Measurements from ENCODE around the gene TYSND1.

Gene TYSND1

GRCh38 chr10:70097459-70097858 lies 49.0 kb downstream of the TYSND1 start:
- Histone ChIP-seq H3K4me1 (ENCODE audit: control insufficient read depth, low read depth, low read length) (no peaks in the 10 kb centered on the region), H3K27me3 (ENCODE audit: control insufficient read depth, insufficient read depth, low read length) (no peaks in the 10 kb centered on the region), H3K36me3 (ENCODE audit: control insufficient read depth, low read depth, low read length) (peaks cover 15% of the 10 kb centered on the region), H3K4me3 (ENCODE audit: low read length) (no peak overlapping the region), H3K27ac (ENCODE audit: low read length) (no peak overlapping the region), H3K9ac (ENCODE audit: low read length) (no peak overlapping the region), H3K9me3 (ENCODE audit: control insufficient read depth, low read depth, low read length) (no peaks in the 10 kb centered on the region)

DNA sequence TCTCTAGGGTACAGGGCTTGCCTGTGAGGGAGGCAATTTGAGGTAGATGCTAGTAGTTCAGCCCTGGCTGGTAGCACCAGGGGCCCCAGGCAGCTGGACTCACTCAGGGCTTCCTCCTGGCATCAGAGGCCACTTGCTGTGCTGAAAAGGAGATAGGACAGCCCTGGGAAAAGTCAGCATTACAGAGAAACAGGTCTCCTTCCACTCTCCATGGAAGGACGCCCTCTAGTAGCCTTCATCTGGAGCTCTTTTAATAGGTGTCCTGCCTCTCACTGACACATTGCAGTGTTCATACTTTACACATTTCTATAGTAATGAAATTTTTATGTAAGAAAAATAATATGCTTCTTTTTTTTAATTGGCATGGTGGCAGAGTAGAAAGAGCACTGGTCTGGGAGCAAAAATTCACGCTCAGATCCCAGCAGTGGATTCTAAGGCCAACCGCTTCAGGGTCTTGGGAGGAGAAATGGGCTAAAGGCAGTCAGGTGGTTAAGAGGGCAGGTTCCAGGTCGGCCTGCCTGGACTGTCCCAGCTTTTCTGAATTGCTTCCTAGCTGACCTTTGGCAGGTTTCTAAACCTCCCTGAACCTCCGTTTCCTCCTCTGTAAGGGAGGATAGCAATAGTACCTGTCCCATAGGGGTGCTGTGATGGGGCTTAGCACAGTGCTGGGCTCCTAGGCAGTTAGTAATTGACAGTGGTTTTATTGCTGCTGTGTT lies 49.6 kb downstream of the TYSND1 start:
- Histone ChIP-seq H3K36me3 (ENCODE audit: control insufficient read depth, low read depth, low read length) (peaks cover 16% of the 10 kb centered on the region), H3K27me3 (ENCODE audit: control insufficient read depth, insufficient read depth, low read length) (no peaks in the 10 kb centered on the region)

DNA sequence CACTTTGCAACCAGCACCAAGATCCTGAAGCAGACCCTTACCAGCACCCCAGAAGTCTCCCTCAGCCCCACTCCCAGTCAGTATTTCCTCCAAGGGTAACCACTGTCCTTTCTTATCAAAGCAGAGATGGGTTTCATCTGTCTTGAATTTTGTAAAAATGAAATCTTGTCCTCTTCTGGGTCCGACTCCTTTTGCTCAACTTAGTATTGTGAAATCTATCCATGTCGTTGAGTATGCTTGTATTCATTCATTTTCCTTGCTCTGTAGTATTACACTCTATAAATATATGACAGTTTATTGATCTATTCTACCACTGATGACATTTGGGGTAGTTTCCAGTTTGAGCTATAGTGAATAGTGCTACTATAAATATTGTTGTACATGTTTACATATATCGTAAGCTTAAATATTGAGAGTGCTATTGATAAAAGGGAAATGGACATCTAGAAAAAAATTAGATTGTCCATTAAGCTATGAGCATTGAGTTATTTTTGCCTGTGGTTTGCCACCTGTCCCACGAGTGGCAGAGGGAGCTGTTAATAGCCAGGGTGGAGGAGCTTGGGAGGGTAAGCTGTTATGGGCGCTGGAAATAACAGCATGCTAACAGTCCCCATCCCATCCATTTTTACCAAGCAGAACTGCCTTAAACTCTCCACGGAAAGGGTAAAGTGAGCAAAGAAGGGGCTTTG lies 50.3 kb downstream of the TYSND1 start:
- no peak overlapping the region for H3K27ac ChIP-seq (ENCODE audit: low read length)

More for the DNA sequence above, 49.6 kb downstream of the TYSND1 start:
- Histone ChIP-seq H3K4me3 (ENCODE audit: low read length) (no peak overlapping the region), H3K4me1 (ENCODE audit: control insufficient read depth, low read depth, low read length) (no peaks in the 10 kb centered on the region), H3K9ac (ENCODE audit: low read length) (no peak overlapping the region), H3K9me3 (ENCODE audit: control insufficient read depth, low read depth, low read length) (no peaks in the 10 kb centered on the region), H3K27ac (ENCODE audit: low read length) (no peak overlapping the region)

DNA sequence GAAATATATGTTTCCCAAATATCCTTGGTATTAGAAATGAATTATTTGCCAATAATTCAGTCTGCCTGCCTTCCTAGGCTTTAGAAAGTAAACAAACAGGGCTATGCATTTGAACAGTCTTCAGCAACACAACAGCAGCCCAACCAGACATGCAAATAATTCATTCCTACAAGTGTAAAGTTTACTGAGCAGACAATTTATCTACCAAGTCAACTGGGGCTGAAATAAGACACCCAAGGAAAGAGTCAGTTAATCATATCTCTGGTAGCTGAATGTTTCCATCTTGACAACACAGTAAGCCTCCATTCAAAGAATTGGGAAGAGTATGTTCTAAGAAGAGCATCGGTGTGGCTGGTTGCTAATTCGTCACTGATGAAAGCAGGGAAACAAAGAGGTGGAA lies 52.2 kb downstream of the TYSND1 start:
- no peak overlapping the region for H3K4me3 ChIP-seq (ENCODE audit: low read length)
- no peaks in the 10 kb centered on the region for H3K4me1 ChIP-seq (ENCODE audit: control insufficient read depth, low read depth, low read length)
- H3K27me3 ChIP-seq (ENCODE audit: control insufficient read depth, insufficient read depth, low read length): no peaks in the 10 kb centered on the region
- peaks cover 11% of the 10 kb centered on the region for H3K36me3 ChIP-seq (ENCODE audit: control insufficient read depth, low read depth, low read length)
- no peak overlapping the region for H3K27ac ChIP-seq (ENCODE audit: low read length)
- no peak overlapping the region for H3K9ac ChIP-seq (ENCODE audit: low read length)
- no peaks in the 10 kb centered on the region for H3K9me3 ChIP-seq (ENCODE audit: control insufficient read depth, low read depth, low read length)

More for the DNA sequence above, 50.3 kb downstream of the TYSND1 start:
- H3K4me1 ChIP-seq (ENCODE audit: control insufficient read depth, low read depth, low read length): no peaks in the 10 kb centered on the region
- no peaks in the 10 kb centered on the region for H3K27me3 ChIP-seq (ENCODE audit: control insufficient read depth, insufficient read depth, low read length)
- no peak overlapping the region for H3K4me3 ChIP-seq (ENCODE audit: low read length)
- peaks cover 19% of the 10 kb centered on the region for H3K36me3 ChIP-seq (ENCODE audit: control insufficient read depth, low read depth, low read length)
- H3K9me3 ChIP-seq (ENCODE audit: control insufficient read depth, low read depth, low read length): no peaks in the 10 kb centered on the region
- H3K9ac ChIP-seq (ENCODE audit: low read length): no peak overlapping the region

DNA sequence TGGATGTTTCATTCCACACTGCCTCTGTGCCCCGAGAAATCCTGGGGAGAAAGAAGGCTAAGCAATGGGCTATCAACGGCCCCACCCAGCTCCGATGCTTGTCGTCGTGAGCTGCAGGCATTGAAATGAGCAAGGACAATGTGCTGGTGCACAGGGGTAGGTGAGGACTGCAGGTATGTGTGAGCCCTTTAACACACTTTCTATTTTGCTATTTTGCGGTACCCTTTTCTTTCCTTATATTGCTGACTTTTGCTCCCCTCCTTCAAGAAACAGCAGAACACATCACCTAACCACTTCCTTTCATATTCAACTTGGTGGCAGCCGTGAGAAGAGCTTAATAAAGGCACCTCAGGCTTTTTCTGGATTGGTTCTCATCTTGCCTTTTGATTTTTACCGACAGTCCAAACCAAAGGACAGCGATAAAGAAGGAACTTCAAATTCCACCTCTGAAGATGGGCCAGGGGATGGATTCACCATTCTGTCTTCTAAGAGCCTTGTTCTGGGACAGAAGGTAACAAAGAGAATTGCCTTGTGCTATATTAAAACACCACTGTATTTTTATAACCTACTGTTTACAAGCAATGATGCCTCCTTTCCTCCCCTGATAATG lies 53.1 kb downstream of the TYSND1 start:
- no peak overlapping the region for H3K4me3 ChIP-seq (ENCODE audit: low read length)
- no peak overlapping the region for H3K9ac ChIP-seq (ENCODE audit: low read length)
- peaks cover 11% of the 10 kb centered on the region for H3K36me3 ChIP-seq (ENCODE audit: control insufficient read depth, low read depth, low read length)

DNA sequence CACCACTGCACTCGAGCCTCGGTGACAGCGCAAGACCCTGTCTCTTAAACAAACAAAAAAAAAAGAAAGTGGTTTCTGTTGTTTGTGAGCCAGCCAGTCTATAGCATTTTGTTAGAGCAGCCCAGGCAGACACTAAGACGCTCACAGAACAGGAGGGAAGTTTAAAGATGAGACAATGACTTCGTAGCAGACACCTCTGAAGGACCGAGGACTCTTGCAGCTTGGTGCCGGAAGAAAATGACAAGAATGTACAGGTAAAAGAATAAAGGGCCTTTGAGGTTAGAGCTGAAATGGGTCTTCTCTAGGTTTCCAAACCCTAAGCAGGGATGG lies 54.1 kb downstream of the TYSND1 start:
- no peaks in the 10 kb centered on the region for H3K9me3 ChIP-seq (ENCODE audit: control insufficient read depth, low read depth, low read length)
- H3K27ac ChIP-seq (ENCODE audit: low read length): no peak overlapping the region
- H3K9ac ChIP-seq (ENCODE audit: low read length): no peak overlapping the region
- no peaks in the 10 kb centered on the region for H3K4me1 ChIP-seq (ENCODE audit: control insufficient read depth, low read depth, low read length)
- peaks cover 11% of the 10 kb centered on the region for H3K36me3 ChIP-seq (ENCODE audit: control insufficient read depth, low read depth, low read length)
- H3K27me3 ChIP-seq (ENCODE audit: control insufficient read depth, insufficient read depth, low read length): no peaks in the 10 kb centered on the region
- H3K4me3 ChIP-seq (ENCODE audit: low read length): no peak overlapping the region

More for the DNA sequence above, 53.1 kb downstream of the TYSND1 start:
- H3K4me1 ChIP-seq (ENCODE audit: control insufficient read depth, low read depth, low read length): no peaks in the 10 kb centered on the region
- H3K9me3 ChIP-seq (ENCODE audit: control insufficient read depth, low read depth, low read length): no peaks in the 10 kb centered on the region
- H3K27me3 ChIP-seq (ENCODE audit: control insufficient read depth, insufficient read depth, low read length): no peaks in the 10 kb centered on the region
- H3K27ac ChIP-seq (ENCODE audit: low read length): no peak overlapping the region

- Histone ChIP-seq H3K36me3 (ENCODE audit: control insufficient read depth, low read depth, low read length) (peaks cover 11% of the 10 kb centered on the region), H3K27ac (ENCODE audit: low read length) (no peak overlapping the region), H3K27me3 (ENCODE audit: control insufficient read depth, insufficient read depth, low read length) (no peaks in the 10 kb centered on the region), H3K4me1 (ENCODE audit: control insufficient read depth, low read depth, low read length) (no peaks in the 10 kb centered on the region), H3K9ac (ENCODE audit: low read length) (no peak overlapping the region), H3K9me3 (ENCODE audit: control insufficient read depth, low read depth, low read length) (no peaks in the 10 kb centered on the region), H3K4me3 (ENCODE audit: low read length) (no peak overlapping the region)
These were observed 55.5 kb downstream of the TYSND1 start for GRCh38 chr10:70090951-70091350.

- Histone ChIP-seq H3K27me3 (ENCODE audit: control insufficient read depth, insufficient read depth, low read length) (no peaks in the 10 kb centered on the region), H3K4me1 (ENCODE audit: control insufficient read depth, low read depth, low read length) (no peaks in the 10 kb centered on the region), H3K27ac (ENCODE audit: low read length) (no peak overlapping the region)
These were observed 56.5 kb downstream of the TYSND1 start for GRCh38 chr10:70090013-70090412.

DNA sequence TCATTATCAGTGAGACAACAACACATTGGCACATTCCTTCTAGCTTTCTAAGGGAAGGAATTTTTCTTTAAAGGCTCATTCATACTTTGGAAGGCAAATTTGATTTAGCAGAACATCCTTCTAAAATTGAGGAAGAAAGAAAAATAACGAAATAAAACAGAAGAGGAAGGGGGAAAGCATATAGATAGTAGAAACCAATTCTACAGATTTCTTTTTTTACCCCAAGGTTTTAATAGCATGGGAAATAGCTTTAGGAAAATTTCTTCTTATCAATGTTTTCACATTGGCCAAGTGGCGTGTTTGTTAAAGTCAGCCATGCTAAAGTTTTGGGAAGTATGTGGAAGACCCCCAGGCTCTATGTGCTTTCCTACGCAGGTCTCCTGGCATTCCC lies 58.2 kb downstream of the TYSND1 start:
- Histone ChIP-seq H3K27me3 (ENCODE audit: control insufficient read depth, insufficient read depth, low read length) (no peaks in the 10 kb centered on the region), H3K9ac (ENCODE audit: low read length) (no peak overlapping the region), H3K9me3 (ENCODE audit: control insufficient read depth, low read depth, low read length) (no peaks in the 10 kb centered on the region), H3K36me3 (ENCODE audit: control insufficient read depth, low read depth, low read length) (peaks cover 7% of the 10 kb centered on the region), H3K4me3 (ENCODE audit: low read length) (no peak overlapping the region), H3K27ac (ENCODE audit: low read length) (no peak overlapping the region), H3K4me1 (ENCODE audit: control insufficient read depth, low read depth, low read length) (no peaks in the 10 kb centered on the region)

More at GRCh38 chr10:70090013-70090412, 56.5 kb downstream of the TYSND1 start:
- Histone ChIP-seq H3K9me3 (ENCODE audit: control insufficient read depth, low read depth, low read length) (no peaks in the 10 kb centered on the region), H3K4me3 (ENCODE audit: low read length) (no peak overlapping the region), H3K9ac (ENCODE audit: low read length) (no peak overlapping the region), H3K36me3 (ENCODE audit: control insufficient read depth, low read depth, low read length) (peaks cover 7% of the 10 kb centered on the region)
